Right lobe of liver (tissue), 4 donors: Measurements from ENCODE around the gene NPIPB8.

Source experiments
- POLR2A ChIP-seq: fragments of 450-650 bp; IDR thresholded peaks from one replicate; pipeline ENCODE4 v1.6.1; 2017; ENCODE audit warnings: antibody characterized with exemption, mild to moderate bottlenecking
- TF ChIP-seq, protein P1 (sequence below), 4 donors: fragments of 200-600 bp in 3 of 4; fragments of 450-650 bp in 1 of 4; IDR thresholded peaks; one replicate each; pipeline versions ENCODE4 v1.5.1 to v1.8.0; 2016 to 2022; ENCODE audit warnings: antibody characterized with exemption in 4 of 4, mild to moderate bottlenecking in 2 of 4
- donor health status: DM: no; HTN: no; CAD: no.
- donor health status: DM: no; HTN: no; CAD: no.
- donor health status: DM: no; HTN: yes; CAD: no.

GRCh38 chr16:28604186-28604565 lies 33.7 kb upstream of the NPIPB8 start:
- TF ChIP-seq, protein P1, sequence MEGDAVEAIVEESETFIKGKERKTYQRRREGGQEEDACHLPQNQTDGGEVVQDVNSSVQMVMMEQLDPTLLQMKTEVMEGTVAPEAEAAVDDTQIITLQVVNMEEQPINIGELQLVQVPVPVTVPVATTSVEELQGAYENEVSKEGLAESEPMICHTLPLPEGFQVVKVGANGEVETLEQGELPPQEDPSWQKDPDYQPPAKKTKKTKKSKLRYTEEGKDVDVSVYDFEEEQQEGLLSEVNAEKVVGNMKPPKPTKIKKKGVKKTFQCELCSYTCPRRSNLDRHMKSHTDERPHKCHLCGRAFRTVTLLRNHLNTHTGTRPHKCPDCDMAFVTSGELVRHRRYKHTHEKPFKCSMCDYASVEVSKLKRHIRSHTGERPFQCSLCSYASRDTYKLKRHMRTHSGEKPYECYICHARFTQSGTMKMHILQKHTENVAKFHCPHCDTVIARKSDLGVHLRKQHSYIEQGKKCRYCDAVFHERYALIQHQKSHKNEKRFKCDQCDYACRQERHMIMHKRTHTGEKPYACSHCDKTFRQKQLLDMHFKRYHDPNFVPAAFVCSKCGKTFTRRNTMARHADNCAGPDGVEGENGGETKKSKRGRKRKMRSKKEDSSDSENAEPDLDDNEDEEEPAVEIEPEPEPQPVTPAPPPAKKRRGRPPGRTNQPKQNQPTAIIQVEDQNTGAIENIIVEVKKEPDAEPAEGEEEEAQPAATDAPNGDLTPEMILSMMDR (IDR thresholded peaks at IDR 0.05), result no peak
- TF ChIP-seq POLR2A, result no peak
